Uterus (tissue), 4 donors: ENCODE measurements around the gene GTF2F1. TPM values are rescaled to one million over a fixed set of nuclear protein-coding genes. Genes with fewer than 3 reads are reported as not detected.
"Not testable (repeated sequence)": the region's sequence is repeated elsewhere in the genome, so short reads cannot be mapped to it uniquely, and the experiment has no call there.

Source experiments
- DNase-seq, 2 donors: peaks; one replicate each; pipeline ENCODE4 v3.0.0-alpha.2; 2019 to 2020
- H3K27ac ChIP-seq, 2 donors: fragments of 200-600 bp; sonication (generic); 1 replicate in 1 of 2; 2 replicates in 1 of 2; pipeline ENCODE4 v1.5.1; 2016 to 2018
- H3K27me3 ChIP-seq, 2 donors: fragments of 200-600 bp; sonication (generic); one replicate each; pipeline ENCODE4 v1.5.1; 2018 to 2019; ENCODE audit warnings: control low read depth in 1 of 2
- H3K36me3 ChIP-seq, 2 donors: fragments of 200-600 bp; sonication (generic); one replicate each; pipeline ENCODE4 v1.5.1; 2019; ENCODE audit warnings: control low read depth in 1 of 2
- H3K4me1 ChIP-seq, 2 donors: fragments of 200-600 bp; sonication (generic); one replicate each; pipeline ENCODE4 v1.5.1; 2018 to 2019; ENCODE audit warnings: control low read depth in 1 of 2
- H3K4me3 ChIP-seq, 2 donors: fragments of 200-600 bp; sonication (generic); 1 replicate in 1 of 2; 2 replicates in 1 of 2; pipeline ENCODE4 v1.5.1; 2018 to 2019; ENCODE audit warnings: mild to moderate bottlenecking in 1 of 2
- H3K9me3 ChIP-seq, 2 donors: fragments of 200-600 bp; sonication (generic); one replicate each; pipeline ENCODE4 v1.5.1; 2019; ENCODE audit warnings: control low read depth in 1 of 2
- POLR2A ChIP-seq, 2 donors: fragments of 450-650 bp; IDR thresholded peaks; one replicate each; pipeline ENCODE4 v1.6.1; 2016; ENCODE audit warnings: antibody characterized with exemption in 2 of 2, mild to moderate bottlenecking in 1 of 2, moderate library complexity in 1 of 2
- intact Hi-C: fragments of 100-400 bp; cut with DNase I; formaldehyde crosslinking; loops from one replicate; pipeline ENCODE4 v1.15.1; 2023; ENCODE audit warnings: low total_unique reads
- total RNA-seq, 4 donors: library from RNA; depleted of rRNA in 3 of 4; stranded (reverse); fragments of >200 nt in 3 of 4; gene quantifications; one replicate each; pipeline versions ENCODE4 v1.1.0 to v1.2.4, GENCODE V29; 2014 to 2023
- TF ChIP-seq, protein P1 (sequence below), 4 experiments: fragments of 200-600 bp in 2 of 4; fragments of 450-650 bp in 2 of 4; sonication (generic) in 2 of 4; IDR thresholded peaks; one replicate each; pipeline ENCODE4 v1.5.1; 2016 to 2019; ENCODE audit warnings: antibody characterized with exemption in 4 of 4, mild to moderate bottlenecking in 2 of 4, moderate library complexity in 1 of 4
- donor health status: DM: yes; HTN: yes; CAD: no.

Gene GTF2F1
- total RNA-seq, 4 donors from 2014 or later, result 38.2 to 82.2 (median 61.8) TPM

DNA sequence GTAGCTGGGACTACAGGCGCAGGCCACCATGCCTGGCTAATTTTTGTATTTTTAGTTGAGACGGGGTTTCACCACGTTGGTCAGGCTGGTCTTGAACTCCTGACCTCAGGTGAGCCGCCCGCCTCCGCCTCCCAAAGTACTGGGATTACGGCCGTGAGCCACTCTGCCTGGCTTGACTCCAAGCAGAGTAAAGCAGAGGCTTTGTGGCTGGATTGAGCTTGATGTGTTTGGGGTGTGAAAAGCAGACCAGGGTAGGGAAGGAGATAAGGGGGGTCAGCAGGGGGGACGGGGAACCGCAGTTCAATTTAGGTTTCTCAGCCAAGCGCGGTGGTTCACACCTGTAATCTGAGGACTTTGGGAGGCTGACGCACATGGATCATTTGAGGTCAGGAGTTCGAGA is 35.8 kb downstream of the GTF2F1 start:
- intact Hi-C loops, result no loop called here
- DNase-seq, result no peak
- Histone ChIP-seq H3K9me3 (no peaks in the 10 kb centered on the region), H3K4me1 (no peaks in the 10 kb centered on the region), H3K27ac (no peak overlapping the region), H3K27me3 (no peaks in the 10 kb centered on the region), H3K36me3 (no peaks in the 10 kb centered on the region), H3K4me3 (no peak overlapping the region)
- TF ChIP-seq, protein P1, sequence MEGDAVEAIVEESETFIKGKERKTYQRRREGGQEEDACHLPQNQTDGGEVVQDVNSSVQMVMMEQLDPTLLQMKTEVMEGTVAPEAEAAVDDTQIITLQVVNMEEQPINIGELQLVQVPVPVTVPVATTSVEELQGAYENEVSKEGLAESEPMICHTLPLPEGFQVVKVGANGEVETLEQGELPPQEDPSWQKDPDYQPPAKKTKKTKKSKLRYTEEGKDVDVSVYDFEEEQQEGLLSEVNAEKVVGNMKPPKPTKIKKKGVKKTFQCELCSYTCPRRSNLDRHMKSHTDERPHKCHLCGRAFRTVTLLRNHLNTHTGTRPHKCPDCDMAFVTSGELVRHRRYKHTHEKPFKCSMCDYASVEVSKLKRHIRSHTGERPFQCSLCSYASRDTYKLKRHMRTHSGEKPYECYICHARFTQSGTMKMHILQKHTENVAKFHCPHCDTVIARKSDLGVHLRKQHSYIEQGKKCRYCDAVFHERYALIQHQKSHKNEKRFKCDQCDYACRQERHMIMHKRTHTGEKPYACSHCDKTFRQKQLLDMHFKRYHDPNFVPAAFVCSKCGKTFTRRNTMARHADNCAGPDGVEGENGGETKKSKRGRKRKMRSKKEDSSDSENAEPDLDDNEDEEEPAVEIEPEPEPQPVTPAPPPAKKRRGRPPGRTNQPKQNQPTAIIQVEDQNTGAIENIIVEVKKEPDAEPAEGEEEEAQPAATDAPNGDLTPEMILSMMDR (IDR thresholded peaks at IDR 0.05), result no peak
- no peak for TF ChIP-seq POLR2A (IDR thresholded peaks at IDR 0.05)

DNA sequence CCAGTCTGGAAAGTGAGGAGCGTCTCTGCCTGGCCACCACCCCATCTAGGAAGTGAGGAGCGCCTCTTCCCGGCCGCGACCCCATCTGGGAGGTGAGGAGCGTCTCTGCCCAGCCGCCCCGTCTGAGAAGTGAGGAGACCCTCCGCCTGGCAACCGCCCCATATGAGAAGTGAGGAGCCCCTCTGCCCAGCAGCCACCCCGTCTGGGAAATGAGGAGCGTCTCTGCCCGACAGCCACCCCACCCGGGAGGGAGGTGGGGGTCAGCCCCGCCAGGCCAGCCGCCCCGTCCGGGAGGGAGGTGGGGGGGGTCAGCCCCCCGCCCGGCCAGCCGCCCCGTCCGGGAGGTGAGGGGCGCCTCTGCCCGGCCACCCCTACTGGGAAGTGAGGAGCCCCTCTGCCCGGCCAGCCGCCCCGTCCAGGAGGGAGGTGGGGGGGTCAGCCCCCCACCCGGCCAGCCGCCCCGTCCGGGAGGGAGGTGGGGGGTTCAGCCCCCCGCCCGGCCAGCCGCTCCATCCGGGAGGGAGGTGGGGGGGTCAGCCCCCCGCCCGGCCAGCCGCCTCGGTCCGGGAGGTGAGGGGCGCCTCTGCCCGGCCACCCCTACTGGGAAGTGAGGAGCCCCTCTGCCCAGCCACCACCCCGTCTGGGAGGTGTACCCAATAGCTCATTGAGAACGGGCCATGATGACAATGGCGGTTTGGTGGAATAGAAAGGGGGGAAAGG is 37.5 kb downstream of the GTF2F1 start:
- DNase-seq, H3K27ac ChIP-seq, H3K4me3 ChIP-seq, H3K4me1 ChIP-seq, H3K27me3 ChIP-seq, H3K36me3 ChIP-seq, H3K9me3 ChIP-seq, intact Hi-C loops: not testable (repeated sequence)

DNA sequence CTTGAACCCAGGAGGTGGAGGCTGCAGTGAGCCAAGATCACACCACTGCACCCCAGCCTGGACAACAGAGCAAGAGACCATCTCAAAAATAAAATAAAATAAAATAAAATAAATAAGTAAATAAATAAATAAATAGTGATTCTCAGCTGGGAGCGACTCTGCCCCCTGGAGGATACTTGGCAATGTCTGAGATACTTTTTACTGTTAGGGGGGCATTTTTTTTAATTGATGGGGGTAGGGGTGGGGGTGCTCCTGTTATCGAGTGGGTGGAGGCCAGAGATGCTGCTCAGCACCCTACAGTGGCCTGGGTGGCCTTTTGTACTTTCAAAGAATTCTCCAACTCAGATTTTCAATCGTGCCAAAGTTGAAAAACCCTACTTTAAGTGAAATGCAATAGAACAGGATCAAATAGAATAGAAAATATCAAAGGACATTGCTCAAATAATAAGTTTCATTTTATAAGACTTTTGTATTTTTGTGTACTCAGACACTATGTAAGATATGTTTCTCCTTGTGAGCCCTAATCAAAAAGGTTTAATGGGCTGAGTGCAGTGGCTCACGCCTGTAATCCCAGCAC is 38.8 kb downstream of the GTF2F1 start:
- TF ChIP-seq, protein P1 (IDR thresholded peaks at IDR 0.05), result peak in 2 of 4 experiments; percentile 41 to 46
- no peak for TF ChIP-seq POLR2A (IDR thresholded peaks at IDR 0.05)
- intact Hi-C loops, result no loop called here

DNA sequence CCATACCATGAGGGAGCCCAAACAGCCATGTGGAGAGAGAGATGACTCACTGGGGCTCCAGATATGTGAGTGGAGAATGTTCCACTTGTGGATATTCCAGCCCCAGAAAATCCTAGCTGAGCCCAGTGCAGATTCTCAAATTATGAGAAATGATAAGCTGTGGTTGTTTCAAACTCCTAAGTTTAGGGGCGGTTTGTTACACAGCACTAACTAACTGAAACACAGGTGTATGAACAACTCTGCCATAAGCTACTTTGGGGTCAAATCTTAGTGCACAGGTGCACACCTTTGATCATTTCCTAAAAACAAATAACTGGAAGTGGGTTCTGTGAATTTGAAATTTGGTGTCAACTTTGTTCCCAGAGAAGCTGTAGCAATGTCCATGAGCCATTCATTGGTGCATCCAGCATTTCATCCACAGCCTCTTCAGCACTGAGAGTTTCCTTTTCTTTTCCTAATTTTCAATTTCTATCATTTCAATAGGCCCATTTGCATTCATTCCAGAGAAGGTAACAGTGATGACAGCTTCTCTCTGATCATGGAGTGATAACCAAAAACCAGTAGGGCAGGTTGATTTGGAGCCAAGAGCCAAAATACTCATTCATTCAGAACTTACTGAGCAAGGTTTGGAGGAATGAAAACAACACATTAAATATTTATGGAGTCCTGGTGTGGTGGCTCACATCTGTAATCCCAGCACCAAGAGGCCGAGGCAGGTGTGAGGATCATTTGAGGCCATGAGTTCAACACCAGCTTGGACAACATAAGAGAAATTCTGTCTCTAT is 40.4 kb downstream of the GTF2F1 start:
- Histone ChIP-seq H3K9me3 (no peaks in the 10 kb centered on the region), H3K4me1 (no peaks in the 10 kb centered on the region), H3K27ac (no peak overlapping the region), H3K36me3 (no peaks in the 10 kb centered on the region), H3K4me3 (no peak overlapping the region), H3K27me3 (no peaks in the 10 kb centered on the region)
- intact Hi-C loops, result no loop called here
- TF ChIP-seq, protein P1 (IDR thresholded peaks at IDR 0.05), result no peak
- TF ChIP-seq POLR2A (IDR thresholded peaks at IDR 0.05), result no peak
- no peak for DNase-seq

More for the DNA sequence above, 38.8 kb downstream of the GTF2F1 start:
- no peak overlapping the region for H3K27ac ChIP-seq
- H3K4me1 ChIP-seq, result no peaks in the 10 kb centered on the region
- H3K36me3 ChIP-seq, result no peaks in the 10 kb centered on the region
- no peak overlapping the region for H3K4me3 ChIP-seq
- no peaks in the 10 kb centered on the region for H3K9me3 ChIP-seq
- no peak for DNase-seq
- no peaks in the 10 kb centered on the region for H3K27me3 ChIP-seq

DNA sequence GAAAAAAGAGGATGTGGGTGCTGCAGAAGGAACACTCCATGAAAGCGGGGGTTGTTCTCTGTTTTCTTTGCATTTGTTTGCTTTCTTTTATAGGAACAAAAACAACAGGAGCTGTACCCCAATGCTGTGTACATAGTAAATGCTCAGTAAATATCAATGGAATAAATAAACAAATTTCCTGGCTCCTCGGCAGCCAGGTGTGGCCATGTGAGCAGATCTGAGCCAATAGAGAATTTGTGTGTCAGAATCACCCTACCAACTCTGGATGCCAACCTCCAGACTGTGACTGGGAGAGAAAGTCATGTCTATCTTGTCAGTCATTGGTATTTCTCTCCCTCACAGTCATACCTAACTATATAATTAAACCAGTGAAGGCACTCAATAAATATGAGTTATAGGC is 42.3 kb downstream of the GTF2F1 start:
- no peak for DNase-seq
- no peak overlapping the region for H3K4me3 ChIP-seq
- no peaks in the 10 kb centered on the region for H3K4me1 ChIP-seq
- H3K36me3 ChIP-seq, result no peaks in the 10 kb centered on the region
- no peak overlapping the region for H3K27ac ChIP-seq
- H3K9me3 ChIP-seq, result no peaks in the 10 kb centered on the region
- intact Hi-C loops, result no loop called here
- TF ChIP-seq POLR2A (IDR thresholded peaks at IDR 0.05), result no peak
- H3K27me3 ChIP-seq, result no peaks in the 10 kb centered on the region

DNA sequence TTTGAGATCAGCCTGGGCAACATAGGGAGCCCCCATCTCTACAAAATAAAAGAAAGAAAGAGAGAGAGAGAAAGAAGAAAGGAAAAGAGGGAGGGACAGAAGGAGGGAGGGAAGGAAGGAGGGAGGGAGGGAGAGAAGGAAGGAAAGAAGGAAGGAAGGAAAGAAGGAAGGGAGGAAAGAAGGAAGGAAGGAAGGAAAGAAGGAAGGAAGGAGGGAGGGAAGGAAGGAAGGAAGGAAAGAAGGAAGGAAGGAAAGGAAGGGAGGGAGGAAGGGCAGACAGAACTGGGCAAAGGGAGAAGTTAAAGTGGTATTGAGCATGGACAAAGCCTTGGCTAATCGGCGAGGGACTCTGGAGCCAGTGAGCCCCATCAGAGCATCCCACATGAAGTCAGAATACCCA is 43.7 kb downstream of the GTF2F1 start:
- H3K4me1 ChIP-seq, H3K27ac ChIP-seq, H3K27me3 ChIP-seq, H3K4me3 ChIP-seq, H3K9me3 ChIP-seq, H3K36me3 ChIP-seq, DNase-seq, intact Hi-C loops: not testable (repeated sequence)
